NB4 (cell line): ENCODE measurements around the gene UQCC5.

Experiments
- DNase-seq: peaks from one replicate; pipeline ENCODE4 v3.0.0; 2010; ENCODE audit warnings: low read depth
- H3K4me3 ChIP-seq: one replicate; pipeline ENCODE4 v1.5.1; 2011; ENCODE audit warnings: mild to moderate bottlenecking, low read depth, low read length, moderate library complexity
- CTCF ChIP-seq: IDR thresholded peaks from one replicate; pipeline ENCODE4 v1.5.1; 2012; ENCODE audit warnings: low read depth, low read length
- MAX ChIP-seq: IDR thresholded peaks from 2 replicates; pipeline ENCODE4 v1.6.1; 2011; ENCODE audit warnings: low read depth, low read length
- MYC ChIP-seq: IDR thresholded peaks from 2 replicates; pipeline ENCODE4 v1.6.1; 2011; ENCODE audit warnings: low read depth, low read length
- POLR2A ChIP-seq: IDR thresholded peaks from 2 replicates; pipeline ENCODE4 v1.6.1; 2011; ENCODE audit warnings: mild to moderate bottlenecking; ENCODE audit not compliant: insufficient read length; ENCODE audit errors: extremely low read depth

Gene UQCC5

GRCh38 chr3:52527732-52528585 is 8.4 kb upstream of the UQCC5 start:
- H3K4me3 ChIP-seq, result no peak overlapping the region
- TF ChIP-seq MAX, result no peak
- no peak for DNase-seq

GRCh38 chr3:52528586-52529375 is 7.6 kb upstream of the UQCC5 start:
- H3K4me3 ChIP-seq, result no peak overlapping the region
- no peak for TF ChIP-seq POLR2A
- TF ChIP-seq MYC, result no peak
- TF ChIP-seq MAX, result no peak
- no peak for TF ChIP-seq CTCF
- DNase-seq, result no peak

GRCh38 chr3:52529376-52530333 is 6.8 kb upstream of the UQCC5 start:
- TF ChIP-seq MYC (no peak), CTCF (no peak), POLR2A (no peak), MAX (no peak)
- peak overlapping the region; percentile 21 for H3K4me3 ChIP-seq
- peak; percentile 40 for DNase-seq

DNA sequence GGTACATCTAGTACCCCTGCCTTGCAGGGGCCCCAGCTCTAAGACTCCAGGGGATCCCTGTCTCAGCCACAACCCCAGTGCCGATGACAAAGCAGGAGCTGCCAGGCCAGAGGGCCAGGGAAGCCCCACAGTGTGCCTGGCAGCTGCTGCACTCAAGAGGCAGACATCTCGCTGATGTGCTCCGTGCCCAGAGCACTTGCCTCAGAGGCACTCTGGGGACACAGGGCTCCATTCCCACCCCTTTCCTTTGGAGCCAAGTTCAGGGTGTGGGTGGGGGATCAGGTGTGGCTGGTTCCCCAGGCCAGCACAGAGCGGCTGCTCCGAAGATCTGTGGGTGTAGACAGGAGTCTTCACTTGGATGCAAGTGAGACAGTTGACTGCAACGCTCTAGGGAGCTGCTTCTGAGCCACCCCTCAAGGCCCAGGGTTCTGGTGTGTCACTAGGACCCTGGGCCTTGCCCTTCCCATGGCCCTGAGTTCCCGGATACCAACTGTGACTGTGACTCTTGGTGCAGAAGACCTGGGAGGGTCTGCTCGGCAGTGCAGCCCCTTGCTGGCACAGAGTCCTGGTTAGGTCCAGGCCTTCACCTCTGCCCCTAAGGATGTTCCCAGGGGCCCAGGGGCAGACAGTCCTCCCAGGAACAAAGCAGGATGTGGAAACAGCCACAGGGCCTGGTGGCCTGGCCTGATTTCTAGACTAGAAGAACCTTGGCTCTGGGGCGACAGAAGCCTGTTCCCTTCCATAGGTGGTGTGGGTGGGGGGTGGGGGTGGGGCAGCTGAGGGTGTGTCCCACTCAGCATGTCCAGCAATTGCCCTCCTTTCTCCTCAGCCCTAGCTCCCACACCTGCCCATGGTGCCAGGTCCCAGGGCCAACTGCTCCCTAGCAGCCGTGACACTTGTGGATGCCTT is 5.2 kb upstream of the UQCC5 start:
- no peak for TF ChIP-seq MAX
- no peak for TF ChIP-seq CTCF
- TF ChIP-seq POLR2A, result no peak
- TF ChIP-seq MYC, result no peak
- no peak for DNase-seq
- peak overlapping the region; percentile 82 for H3K4me3 ChIP-seq

GRCh38 chr3:52531860-52532516 is 4.4 kb upstream of the UQCC5 start:
- H3K4me3 ChIP-seq, result peak overlapping the region; percentile 82
- TF ChIP-seq MAX, result no peak
- no peak for TF ChIP-seq CTCF
- TF ChIP-seq POLR2A, result no peak
- TF ChIP-seq MYC, result no peak
- no peak for DNase-seq
